SU-DHL-6 (cell line): Measurements from ENCODE around the gene CFAP210.

Experiments used
- H2AFZ ChIP-seq: fragments of 200-600 bp; sonication (generic); 2 replicates; pipeline ENCODE4 v1.6.1; 2014; ENCODE audit warnings: low read depth, mild to moderate bottlenecking, moderate library complexity, mixed read lengths, antibody characterized with exemption, low read length; ENCODE audit not compliant: severe bottlenecking
- H3F3A ChIP-seq: fragments of 200-600 bp; shearing (Covaris generic); 2 replicates; pipeline ENCODE4 v1.6.0; 2016; ENCODE audit warnings: antibody characterized with exemption, mild to moderate bottlenecking; ENCODE audit not compliant: insufficient read depth
- H3K27ac ChIP-seq: fragments of 200-600 bp; sonication (generic); 2 replicates; pipeline ENCODE4 v1.5.1; 2016; ENCODE audit warnings: low read depth, mild to moderate bottlenecking, low read length, moderate library complexity, mixed read lengths
- H3K27me3 ChIP-seq: fragments of 200-600 bp; sonication (generic), shearing (Covaris generic); 2 replicates; pipeline ENCODE4 v1.6.0; 2014; ENCODE audit warnings: mild to moderate bottlenecking, low read length
- H3K36me3 ChIP-seq: fragments of 200-600 bp; sonication (generic); 2 replicates; pipeline ENCODE4 v1.6.1; 2014; ENCODE audit warnings: mild to moderate bottlenecking, low read length, mixed read lengths
- H3K4me2 ChIP-seq: fragments of 300-600, 200-600 bp; shearing (Covaris generic), sonication (generic); 2 replicates; pipeline ENCODE4 v1.6.0; 2014; ENCODE audit warnings: low read length, low read depth, mild to moderate bottlenecking; ENCODE audit not compliant: poor library complexity, severe bottlenecking
- H3K4me3 ChIP-seq: fragments of 200-600 bp; sonication (generic); 2 replicates; pipeline ENCODE4 v1.5.1; 2014; ENCODE audit warnings: antibody characterized with exemption, low read length, mild to moderate bottlenecking, mixed read lengths; ENCODE audit not compliant: insufficient read depth, poor library complexity, severe bottlenecking
- H3K79me2 ChIP-seq: fragments of 200-600 bp; sonication (generic); 2 replicates; pipeline ENCODE4 v1.6.1; 2014; ENCODE audit warnings: mild to moderate bottlenecking, low read length, moderate library complexity; ENCODE audit not compliant: insufficient read depth
- H3K9ac ChIP-seq: fragments of 200-600 bp; sonication (generic); 2 replicates; pipeline ENCODE4 v1.7.0; 2014; ENCODE audit warnings: mild to moderate bottlenecking, low read length
- H3K9me2 ChIP-seq: fragments of 200-600 bp; sonication (generic); replicated peaks from 2 replicates; pipeline ENCODE4 v1.6.1; 2014; ENCODE audit warnings: low read length; ENCODE audit not compliant: insufficient read depth
- H3K9me3 ChIP-seq: fragments of 200-600 bp; sonication (generic); 2 replicates; pipeline ENCODE4 v1.6.1; 2014; ENCODE audit warnings: low read length, mixed read lengths; ENCODE audit not compliant: insufficient read depth
- H4K20me1 ChIP-seq: fragments of 200-600 bp; sonication (generic); 2 replicates; pipeline ENCODE4 v1.6.1; 2014; ENCODE audit warnings: low read depth, mild to moderate bottlenecking, antibody characterized with exemption, low read length, moderate library complexity, mixed read lengths
- EZH2phosphoT487 ChIP-seq: fragments of 200-600 bp; sonication (generic), shearing (Covaris generic); conservative IDR thresholded peaks from 2 replicates; pipeline ENCODE4 v1.6.1; 2018; ENCODE audit warnings: mild to moderate bottlenecking, antibody characterized with exemption, low read length, moderate library complexity, mixed read lengths
- TF ChIP-seq, protein P1 (sequence below): fragments of 200-600 bp; sonication (generic); IDR thresholded peaks from one replicate; pipeline ENCODE4 v1.5.1; 2017; ENCODE audit warnings: antibody characterized with exemption, mild to moderate bottlenecking, low read length, moderate library complexity; ENCODE audit not compliant: insufficient read depth, poor library complexity, severe bottlenecking

The CFAP210 gene

DNA sequence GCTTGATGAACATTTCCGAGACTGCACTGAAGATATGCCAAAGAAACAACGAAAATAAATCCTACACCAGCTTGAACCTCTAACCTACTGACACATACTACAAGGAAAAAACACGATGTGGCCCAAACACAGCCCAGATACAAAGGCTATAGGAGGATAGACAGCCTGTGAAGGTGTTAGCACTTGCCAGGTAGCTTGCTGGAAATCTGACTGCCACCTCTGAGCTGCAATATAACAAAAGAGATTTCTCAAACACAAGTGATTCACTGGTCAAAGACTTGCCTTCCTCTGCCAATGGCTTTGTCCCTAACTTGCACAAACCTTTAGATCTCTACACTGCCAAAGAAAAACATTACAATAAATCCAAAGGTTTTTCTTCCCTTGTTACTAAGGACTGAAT lies 21.1 kb downstream of the CFAP210 start:
- no peak overlapping the region for H3K27ac ChIP-seq
- H3K9me3 ChIP-seq = no peaks in the 10 kb centered on the region
- no peak overlapping the region for H3K9ac ChIP-seq
- H3K4me3 ChIP-seq = no peak overlapping the region
- no peaks in the 10 kb centered on the region for H3K36me3 ChIP-seq
- no peaks in the 10 kb centered on the region for H3K9me2 ChIP-seq
- H4K20me1 ChIP-seq = no peaks in the 10 kb centered on the region
- no peaks in the 10 kb centered on the region for H3F3A ChIP-seq
- no peaks in the 10 kb centered on the region for H3K27me3 ChIP-seq
- H2AFZ ChIP-seq = no peak overlapping the region
- TF ChIP-seq EZH2phosphoT487 = no peak
- TF ChIP-seq, protein P1, sequence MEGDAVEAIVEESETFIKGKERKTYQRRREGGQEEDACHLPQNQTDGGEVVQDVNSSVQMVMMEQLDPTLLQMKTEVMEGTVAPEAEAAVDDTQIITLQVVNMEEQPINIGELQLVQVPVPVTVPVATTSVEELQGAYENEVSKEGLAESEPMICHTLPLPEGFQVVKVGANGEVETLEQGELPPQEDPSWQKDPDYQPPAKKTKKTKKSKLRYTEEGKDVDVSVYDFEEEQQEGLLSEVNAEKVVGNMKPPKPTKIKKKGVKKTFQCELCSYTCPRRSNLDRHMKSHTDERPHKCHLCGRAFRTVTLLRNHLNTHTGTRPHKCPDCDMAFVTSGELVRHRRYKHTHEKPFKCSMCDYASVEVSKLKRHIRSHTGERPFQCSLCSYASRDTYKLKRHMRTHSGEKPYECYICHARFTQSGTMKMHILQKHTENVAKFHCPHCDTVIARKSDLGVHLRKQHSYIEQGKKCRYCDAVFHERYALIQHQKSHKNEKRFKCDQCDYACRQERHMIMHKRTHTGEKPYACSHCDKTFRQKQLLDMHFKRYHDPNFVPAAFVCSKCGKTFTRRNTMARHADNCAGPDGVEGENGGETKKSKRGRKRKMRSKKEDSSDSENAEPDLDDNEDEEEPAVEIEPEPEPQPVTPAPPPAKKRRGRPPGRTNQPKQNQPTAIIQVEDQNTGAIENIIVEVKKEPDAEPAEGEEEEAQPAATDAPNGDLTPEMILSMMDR = no peak
- no peak overlapping the region for H3K4me2 ChIP-seq
- H3K79me2 ChIP-seq = no peaks in the 10 kb centered on the region

DNA sequence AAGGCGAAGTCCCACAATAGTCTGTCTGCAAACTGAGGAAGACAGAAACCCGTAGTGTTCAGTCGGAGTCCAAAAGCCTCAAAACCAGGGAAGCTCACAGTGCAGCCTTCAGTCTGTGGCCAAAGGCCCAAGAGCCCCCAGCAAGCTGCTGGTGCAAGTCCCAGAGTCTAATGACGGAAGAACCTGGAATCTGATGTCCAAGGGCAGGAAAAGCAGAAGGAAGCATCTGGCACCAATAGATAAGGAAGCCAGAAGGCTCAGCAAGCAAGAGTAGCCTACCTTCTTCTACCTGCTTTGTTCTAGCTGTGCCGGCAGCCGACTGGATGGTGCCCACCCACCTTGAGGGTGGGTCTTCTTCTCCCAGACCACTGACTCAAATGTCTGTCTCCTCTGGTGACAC lies 21.8 kb downstream of the CFAP210 start:
- no peaks in the 10 kb centered on the region for H3K27me3 ChIP-seq
- no peaks in the 10 kb centered on the region for H3K9me2 ChIP-seq
- no peaks in the 10 kb centered on the region for H3F3A ChIP-seq
- no peak for TF ChIP-seq EZH2phosphoT487
- TF ChIP-seq, protein P1 = no peak
- H3K9me3 ChIP-seq = no peaks in the 10 kb centered on the region
- no peak overlapping the region for H2AFZ ChIP-seq
- no peak overlapping the region for H3K4me3 ChIP-seq
- no peak overlapping the region for H3K4me2 ChIP-seq
- no peaks in the 10 kb centered on the region for H3K36me3 ChIP-seq
- no peak overlapping the region for H3K9ac ChIP-seq
- no peaks in the 10 kb centered on the region for H4K20me1 ChIP-seq
- H3K79me2 ChIP-seq = no peaks in the 10 kb centered on the region
- H3K27ac ChIP-seq = no peak overlapping the region

DNA sequence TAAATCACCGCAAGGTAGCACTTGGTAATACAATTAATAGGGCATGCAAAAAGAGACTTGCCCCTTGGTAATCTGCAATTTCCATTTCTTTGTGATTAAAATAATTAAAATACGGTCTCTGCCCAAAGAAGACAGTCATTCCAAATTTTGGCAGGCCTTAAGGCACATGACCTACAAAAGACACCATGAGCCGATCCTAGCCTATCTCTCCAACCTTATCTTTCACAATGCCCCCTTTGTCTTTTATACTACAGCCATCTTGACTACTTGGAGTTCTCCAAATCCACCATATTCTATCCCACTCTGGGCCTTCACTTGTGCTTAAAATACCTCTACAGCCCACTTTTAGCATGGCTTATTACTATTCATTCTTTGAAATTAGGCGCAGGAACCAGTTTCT lies 23.3 kb downstream of the CFAP210 start:
- no peak for TF ChIP-seq EZH2phosphoT487
- H2AFZ ChIP-seq = no peak overlapping the region

DNA sequence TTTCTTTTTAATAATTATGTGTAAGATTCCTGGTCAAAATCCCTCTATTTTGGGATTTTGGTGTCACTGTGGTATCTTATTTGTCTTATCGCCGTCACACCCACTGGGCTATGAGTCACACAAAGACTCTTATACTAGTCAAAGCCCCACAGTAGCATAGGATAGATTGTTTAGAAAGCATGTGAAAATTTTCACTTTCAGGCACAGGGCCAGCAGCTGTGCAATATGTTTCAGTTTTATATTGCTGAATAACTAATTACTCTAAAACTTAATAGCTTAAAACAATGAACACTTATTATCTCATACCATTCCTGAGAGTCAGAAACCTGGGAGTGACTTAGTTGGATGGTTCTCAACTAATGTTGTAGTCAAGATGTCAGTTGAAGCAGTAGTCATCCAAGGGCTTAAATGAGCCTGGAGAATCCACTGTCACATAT lies 24.0 kb downstream of the CFAP210 start:
- no peak overlapping the region for H3K4me2 ChIP-seq
- H2AFZ ChIP-seq = no peak overlapping the region
- no peak overlapping the region for H3K27ac ChIP-seq
- no peaks in the 10 kb centered on the region for H3K9me3 ChIP-seq
- H3K27me3 ChIP-seq = no peaks in the 10 kb centered on the region
- H3K9ac ChIP-seq = no peak overlapping the region
- H3K4me3 ChIP-seq = no peak overlapping the region
- H3F3A ChIP-seq = no peaks in the 10 kb centered on the region
- no peaks in the 10 kb centered on the region for H3K36me3 ChIP-seq
- H3K79me2 ChIP-seq = no peaks in the 10 kb centered on the region
- H3K9me2 ChIP-seq = no peaks in the 10 kb centered on the region
- TF ChIP-seq, protein P1 = no peak
- no peak for TF ChIP-seq EZH2phosphoT487
- H4K20me1 ChIP-seq = no peaks in the 10 kb centered on the region

More for the DNA sequence above, 23.3 kb downstream of the CFAP210 start:
- Histone ChIP-seq H3K27me3 (no peaks in the 10 kb centered on the region), H3K79me2 (no peaks in the 10 kb centered on the region), H3K4me3 (no peak overlapping the region), H3F3A (no peaks in the 10 kb centered on the region), H3K36me3 (no peaks in the 10 kb centered on the region), H3K27ac (no peak overlapping the region), H4K20me1 (no peaks in the 10 kb centered on the region), H3K9ac (no peak overlapping the region), H3K4me2 (no peak overlapping the region), H3K9me3 (no peaks in the 10 kb centered on the region), H3K9me2 (no peaks in the 10 kb centered on the region)
